AG04450 (cell line): ENCODE measurements around the gene PDLIM1. TPM values are rescaled to one million over a fixed set of nuclear protein-coding genes. Genes with fewer than 3 reads are reported as not detected.

Source experiments
- CTCF ChIA-PET: fragments of 300-600, 350-600 bp; formaldehyde crosslinking; extraction: SDS; loops from one replicate; lab custom pipeline; 2022; ENCODE audit warnings: antibody characterized with exemption, inconsistent platforms; lab: Charles Lee
- POLR2A ChIA-PET: fragments of 350-600 bp; formaldehyde crosslinking; extraction: SDS; loops from one replicate; lab custom pipeline; 2021; ENCODE audit warnings: antibody characterized with exemption, inconsistent platforms; lab: Yijun Ruan, JAX
- DNase-seq: peaks from one replicate; pipeline ENCODE4 v3.0.0-alpha.2; 2011; ENCODE audit warnings: low read depth, low spot score
- H3K27ac ChIP-seq: one replicate; pipeline ENCODE4 v1.5.1; 2012; ENCODE audit warnings: low read depth, low read length, control low read depth
- H3K27me3 ChIP-seq: one replicate; pipeline ENCODE4 v1.6.0; 2012; ENCODE audit warnings: low read length; ENCODE audit not compliant: control insufficient read depth, insufficient read depth
- H3K4me3 ChIP-seq: 2 replicates; pipeline ENCODE4 v1.5.1; 2011; ENCODE audit warnings: mild to moderate bottlenecking, low read depth, low read length, control low read depth
- H3K9me3 ChIP-seq: 2 replicates; pipeline ENCODE4 v1.5.1; 2012; ENCODE audit warnings: low read length; ENCODE audit not compliant: control insufficient read depth, insufficient read depth
- CTCF ChIP-seq: IDR thresholded peaks from 2 replicates; pipeline ENCODE4 v1.5.1; 2011; ENCODE audit warnings: low read depth, low read length, control low read depth, inconsistent platforms
- polyA plus RNA-seq: library from polyadenylated mRNA; depleted of rRNA; stranded (reverse); fragments of >200 nt; gene quantifications from 2 replicates; pipeline ENCODE4 v1.2.3, GENCODE V29; 2011

Gene PDLIM1
- polyA plus RNA-seq, 1 experiment = 255 TPM

GRCh38 chr10:95285556-95285955 is 5.2 kb downstream of the PDLIM1 start:
- DNase-seq = no peak
- TF ChIP-seq CTCF = no peak
- Histone ChIP-seq H3K27ac (no peak overlapping the region), H3K9me3 (no peaks in the 10 kb centered on the region), H3K27me3 (no peaks in the 10 kb centered on the region), H3K4me3 (no peak overlapping the region)
- ChIA-PET POLR2A (no interaction called here), CTCF (interaction anchor here (1.2 kb wide), 1 partner anchor 39 kb away, joined by 5 read pairs; no protein-coding TSS in a partner anchor)

GRCh38 chr10:95284807-95285206 is 6.0 kb downstream of the PDLIM1 start:
- CTCF ChIA-PET = no interaction called here

GRCh38 chr10:95282107-95282506 is 8.7 kb downstream of the PDLIM1 start:
- no peak overlapping the region for H3K4me3 ChIP-seq
- ChIA-PET CTCF (interaction anchor here (1.2 to 5.8 kb wide), 2 partner anchors 35 to 81 kb away, joined by 4 to 27 read pairs; no protein-coding TSS in a partner anchor), POLR2A (interaction anchor here (0.5 to 1.3 kb wide), 2 partner anchors 22 to 29 kb away, joined by 3 read pairs; no protein-coding TSS in a partner anchor)
- H3K9me3 ChIP-seq = no peaks in the 10 kb centered on the region
- no peaks in the 10 kb centered on the region for H3K27me3 ChIP-seq
- no peak for DNase-seq
- no peak overlapping the region for H3K27ac ChIP-seq
- TF ChIP-seq CTCF = no peak

More at GRCh38 chr10:95284807-95285206, 6.0 kb downstream of the PDLIM1 start:
- POLR2A ChIA-PET = no interaction called here
- TF ChIP-seq CTCF = no peak
- H3K27me3 ChIP-seq = no peaks in the 10 kb centered on the region
- H3K4me3 ChIP-seq = no peak overlapping the region
- no peaks in the 10 kb centered on the region for H3K9me3 ChIP-seq
- H3K27ac ChIP-seq = no peak overlapping the region
- DNase-seq = no peak

- no peak overlapping the region for H3K4me3 ChIP-seq
- TF ChIP-seq CTCF = no peak
- POLR2A ChIA-PET = interaction anchor here (1.0 kb wide), 1 partner anchor 27 kb away, joined by 3 read pairs; no protein-coding TSS in a partner anchor
- no peak overlapping the region for H3K27ac ChIP-seq
- DNase-seq = no peak
- no peaks in the 10 kb centered on the region for H3K9me3 ChIP-seq
- no peaks in the 10 kb centered on the region for H3K27me3 ChIP-seq
- CTCF ChIA-PET = interaction anchor here (1.2 to 5.8 kb wide), 3 partner anchors 34 to 82 kb away, joined by 4 to 27 read pairs (median 7); no protein-coding TSS in a partner anchor
These were observed 9.6 kb downstream of the PDLIM1 start for GRCh38 chr10:95281206-95281605.

- Histone ChIP-seq H3K27me3 (no peaks in the 10 kb centered on the region), H3K27ac (no peak overlapping the region), H3K4me3 (no peak overlapping the region), H3K9me3 (no peaks in the 10 kb centered on the region)
- DNase-seq = no peak
- ChIA-PET POLR2A (interaction anchor here (1.0 kb wide), 1 partner anchor 28 kb away, joined by 3 read pairs; no protein-coding TSS in a partner anchor), CTCF (interaction anchor here (1.5 to 5.8 kb wide), 2 partner anchors 35 to 82 kb away, joined by 7 to 27 read pairs; no protein-coding TSS in a partner anchor)
- no peak for TF ChIP-seq CTCF
These were observed 10.2 kb downstream of the PDLIM1 start for GRCh38 chr10:95280637-95281036.
